Left renal cortex interstitium (tissue), 4 donors: ENCODE measurements around the gene CDC42SE2. TPM values are rescaled to one million over a fixed set of nuclear protein-coding genes. Genes with fewer than 3 reads are reported as not detected.
A peak's percentile ranks its signal among the peaks of the same experiment; 100 is the strongest.

Experiments
- DNase-seq, 4 donors: peaks; one replicate each; pipeline ENCODE4 v3.0.0-alpha.2; 2013; ENCODE audit warnings: low read depth in 4 of 4, low spot score in 2 of 4, missing footprints in 1 of 4
- polyA plus RNA-seq, 4 donors: library from polyadenylated mRNA; unstranded; fragments of 120-200 nt; gene quantifications; one replicate each; pipeline ENCODE4 v1.2.1, GENCODE V29; 2013; ENCODE audit not compliant: insufficient read length in 4 of 4

The CDC42SE2 gene
- polyA plus RNA-seq, result 10 to 100 TPM; 45.8 to 60.5 (median 50.8) TPM

GRCh38 chr5:131263648-131264450 lies at the start of gene CDC42SE2:
TSS of gene CDC42SE2 (plus strand) at chr5:131264053. CDS start at chr5:131359494, 95,441 bp downstream.
- peak; percentile 56 to 85 (median 70) for DNase-seq

- no peak for DNase-seq
These were observed 49.1 kb upstream of the CDC42SE2 start for GRCh38 chr5:131214609-131215227.

GRCh38 chr5:131217791-131218190 lies 46.1 kb upstream of the CDC42SE2 start:
- no peak for DNase-seq

GRCh38 chr5:131218392-131218791 lies 45.5 kb upstream of the CDC42SE2 start:
- DNase-seq, result no peak

GRCh38 chr5:131220566-131220965 lies 43.3 kb upstream of the CDC42SE2 start:
- DNase-seq, result no peak

- DNase-seq, result no peak
These were observed 42.7 kb upstream of the CDC42SE2 start for GRCh38 chr5:131221008-131221703.

- DNase-seq, result no peak
These were observed 42.0 kb upstream of the CDC42SE2 start for GRCh38 chr5:131221888-131222287.

- no peak for DNase-seq
These were observed 41.1 kb upstream of the CDC42SE2 start for GRCh38 chr5:131222731-131223130.

GRCh38 chr5:131223751-131224386 lies 40.0 kb upstream of the CDC42SE2 start:
- DNase-seq, result no peak

- no peak for DNase-seq
These were observed 39.3 kb upstream of the CDC42SE2 start for GRCh38 chr5:131224387-131225201.

- DNase-seq, result no peak
These were observed 38.4 kb upstream of the CDC42SE2 start for GRCh38 chr5:131225282-131225974.

GRCh38 chr5:131226899-131227298 lies 37.0 kb upstream of the CDC42SE2 start:
- no peak for DNase-seq

- DNase-seq, result no peak
These were observed 35.2 kb upstream of the CDC42SE2 start for GRCh38 chr5:131228646-131229045.

- DNase-seq, result no peak
These were observed 34.2 kb upstream of the CDC42SE2 start for GRCh38 chr5:131229623-131230022.

- no peak for DNase-seq
These were observed 33.4 kb upstream of the CDC42SE2 start for GRCh38 chr5:131230406-131230805.

- DNase-seq, result no peak
These were observed 24.2 kb upstream of the CDC42SE2 start for GRCh38 chr5:131239686-131240085.

- DNase-seq, result no peak
These were observed 21.1 kb upstream of the CDC42SE2 start for GRCh38 chr5:131242728-131243255.

GRCh38 chr5:131245312-131245711 lies 18.5 kb upstream of the CDC42SE2 start:
- no peak for DNase-seq

- no peak for DNase-seq
These were observed 17.9 kb upstream of the CDC42SE2 start for GRCh38 chr5:131245948-131246347.
